GM23338 (cell line): ENCODE results near the gene PDGFRA. TPM values are rescaled to one million over a fixed set of nuclear protein-coding genes. Genes with fewer than 3 reads are reported as not detected.

ENCODE experiments used
- ATAC-seq: fragments of 200-7000 bp; cut with Tn5 transposase; 3 replicates; pipeline ENCODE4 v1.9.1; 2020
- DNase-seq: peaks from one replicate; pipeline ENCODE4 v3.0.0-alpha.2; 2015; ENCODE audit warnings: low spot score
- H2AFZ ChIP-seq: fragments of 200-600 bp; sonication (generic); 2 replicates; pipeline ENCODE4 v1.8.0; 2016; ENCODE audit warnings: antibody characterized with exemption, mild to moderate bottlenecking, moderate library complexity
- H3F3A ChIP-seq: fragments of 200-600 bp; sonication (generic); replicated peaks from 2 replicates; pipeline ENCODE4 v1.8.0; 2017; ENCODE audit warnings: antibody characterized with exemption, mixed run types, low read depth
- H3K27ac ChIP-seq: fragments of 200-600 bp; sonication (generic); 2 replicates; pipeline ENCODE4 v1.6.1; 2016; ENCODE audit warnings: low read depth
- H3K27me3 ChIP-seq: fragments of 200-600 bp; sonication (generic); 2 replicates; pipeline ENCODE4 v1.8.0; 2016; ENCODE audit warnings: mild to moderate bottlenecking, mixed run types, moderate library complexity; ENCODE audit not compliant: insufficient read depth
- H3K36me3 ChIP-seq: fragments of 200-600 bp; sonication (generic); 2 replicates; pipeline ENCODE4 v1.8.0; 2016; ENCODE audit warnings: mild to moderate bottlenecking; ENCODE audit not compliant: insufficient read depth
- H3K4me1 ChIP-seq: fragments of 200-600 bp; sonication (generic); 2 replicates; pipeline ENCODE4 v1.8.0; 2016; ENCODE audit warnings: mild to moderate bottlenecking, moderate library complexity; ENCODE audit not compliant: insufficient read depth
- H3K4me2 ChIP-seq: fragments of 200-600 bp; sonication (generic); 2 replicates; pipeline ENCODE4 v1.7.1; 2017; ENCODE audit warnings: mixed run types
- H3K4me3 ChIP-seq: fragments of 200-600 bp; sonication (generic); 2 replicates; pipeline ENCODE4 v1.6.1; 2016; ENCODE audit warnings: mixed run types
- H3K79me2 ChIP-seq: fragments of 200-600 bp; sonication (generic); replicated peaks from 2 replicates; pipeline ENCODE4 v1.8.0; 2017; ENCODE audit warnings: mild to moderate bottlenecking; ENCODE audit not compliant: insufficient read depth
- H3K9me2 ChIP-seq: fragments of 200-600 bp; sonication (generic); 2 replicates; pipeline ENCODE4 v1.8.0; 2017; ENCODE audit not compliant: insufficient read depth
- H4K20me1 ChIP-seq: fragments of 200-600 bp; sonication (generic); replicated peaks from 2 replicates; pipeline ENCODE4 v1.8.0; 2017; ENCODE audit warnings: mild to moderate bottlenecking; ENCODE audit not compliant: insufficient read depth
- H3K27ac Mint-ChIP-seq: 2 replicates; pipeline ENCODE4 v1.8.0; 2020; ENCODE audit warnings: inconsistent platforms, mild to moderate bottlenecking, moderate library complexity, mixed read lengths
- H3K27me3 Mint-ChIP-seq: 3 replicates; pipeline ENCODE4 v1.8.0; 2022; ENCODE audit warnings: low read depth, mild to moderate bottlenecking, moderate library complexity, mixed read lengths, inconsistent platforms; ENCODE audit not compliant: insufficient read depth, poor library complexity
- H3K36me3 Mint-ChIP-seq: 3 replicates; pipeline ENCODE4 v1.8.0; 2021; ENCODE audit warnings: low read depth, mild to moderate bottlenecking, inconsistent platforms, moderate library complexity, mixed read lengths
- H3K4me1 Mint-ChIP-seq: 3 replicates; pipeline ENCODE4 v1.8.0; 2020; ENCODE audit warnings: mild to moderate bottlenecking, inconsistent platforms, mixed read lengths
- H3K4me3 Mint-ChIP-seq: 3 replicates; pipeline ENCODE4 v1.8.0; 2021; ENCODE audit warnings: moderate library complexity, mild to moderate bottlenecking, inconsistent platforms, mixed read lengths
- H3K9me3 Mint-ChIP-seq: 3 replicates; pipeline ENCODE4 v1.8.0; 2020; ENCODE audit warnings: moderate library complexity, mild to moderate bottlenecking, inconsistent platforms, mixed read lengths
- CREB1 ChIP-seq: fragments of 250-450 bp; sonication (Bioruptor Pico); IDR thresholded peaks from 2 replicates; pipeline ENCODE4 v1.5.0; 2020; ENCODE audit warnings: low read depth, mild to moderate bottlenecking, moderate library complexity
- CTCF ChIP-seq, 2 experiments: fragments of 200-600 bp in 1 of 2; sonication (generic) in 1 of 2; conservative IDR thresholded peaks; 2 replicates each; pipeline versions ENCODE4 v1.5.1 to v1.6.1; 2016 to 2017; ENCODE audit warnings: antibody characterized with exemption in 2 of 2, low read depth in 2 of 2, mild to moderate bottlenecking in 2 of 2, moderate library complexity in 1 of 2
- ETS1 ChIP-seq: IDR thresholded peaks from 2 replicates; pipeline ENCODE4 v1.6.1; 2016; ENCODE audit warnings: antibody characterized with exemption
- EZH2 ChIP-seq: fragments of 200-600 bp; sonication (generic); IDR thresholded peaks from one replicate; pipeline ENCODE4 v1.8.0; 2017; ENCODE audit warnings: antibody characterized with exemption, mild to moderate bottlenecking, low read depth; ENCODE audit not compliant: unreplicated experiment
- EZH2phosphoT487 ChIP-seq: fragments of 200-600 bp; sonication (generic); IDR thresholded peaks from one replicate; pipeline ENCODE4 v1.8.1; 2018; ENCODE audit warnings: antibody characterized with exemption; ENCODE audit not compliant: unreplicated experiment
- JUNB ChIP-seq: IDR thresholded peaks from one replicate; pipeline ENCODE4 v1.6.1; 2016; ENCODE audit warnings: antibody characterized with exemption; ENCODE audit not compliant: unreplicated experiment
- NANOG ChIP-seq: IDR thresholded peaks from 2 replicates; pipeline ENCODE4 v1.6.1; 2016; ENCODE audit warnings: antibody characterized with exemption, borderline replicate concordance
- POLR2AphosphoS5 ChIP-seq: IDR thresholded peaks from 2 replicates; pipeline ENCODE4 v1.6.1; 2016; ENCODE audit warnings: antibody characterized with exemption, low read depth
- STAT1 ChIP-seq: IDR thresholded peaks from one replicate; pipeline ENCODE4 v1.6.1; 2016; ENCODE audit warnings: antibody characterized with exemption; ENCODE audit not compliant: unreplicated experiment
- ZNF114 ChIP-seq: fragments of 250-450 bp; sonication (Bioruptor Pico); IDR thresholded peaks from 2 replicates; pipeline ENCODE4 v1.5.0; 2020; ENCODE audit warnings: mild to moderate bottlenecking, moderate library complexity
- ZNF331 ChIP-seq: fragments of 250-450 bp; sonication (Bioruptor Pico); IDR thresholded peaks from 2 replicates; pipeline ENCODE4 v1.5.0; 2020; ENCODE audit warnings: low read depth, mild to moderate bottlenecking, moderate library complexity
- ZNF462 ChIP-seq: fragments of 250-450 bp; sonication (Bioruptor Pico); IDR thresholded peaks from 2 replicates; pipeline ENCODE4 v1.5.0; 2020; ENCODE audit warnings: mild to moderate bottlenecking, moderate library complexity
- polyA plus RNA-seq: library from polyadenylated mRNA; unstranded; fragments of >200 nt; fragmentation: Nextera tagmentation; extraction: Ambion mirVana; gene quantifications from 2 replicates; pipeline ENCODE4 v1.2.1, GENCODE V29; 2016
- total RNA-seq: library from RNA; depleted of rRNA; stranded (reverse); fragments of >200 nt; shearing (Covaris generic); gene quantifications from 2 replicates; pipeline ENCODE4 v1.2.3, GENCODE V29; 2014
- TF ChIP-seq, protein P1 (sequence below): IDR thresholded peaks from one replicate; pipeline ENCODE4 v1.6.1; 2018; ENCODE audit warnings: antibody characterized with exemption; ENCODE audit not compliant: unreplicated experiment

Gene PDGFRA
- total and polyA plus RNA-seq, 2 experiments from 2014 or later, result 8.0 to 10.8 TPM

DNA sequence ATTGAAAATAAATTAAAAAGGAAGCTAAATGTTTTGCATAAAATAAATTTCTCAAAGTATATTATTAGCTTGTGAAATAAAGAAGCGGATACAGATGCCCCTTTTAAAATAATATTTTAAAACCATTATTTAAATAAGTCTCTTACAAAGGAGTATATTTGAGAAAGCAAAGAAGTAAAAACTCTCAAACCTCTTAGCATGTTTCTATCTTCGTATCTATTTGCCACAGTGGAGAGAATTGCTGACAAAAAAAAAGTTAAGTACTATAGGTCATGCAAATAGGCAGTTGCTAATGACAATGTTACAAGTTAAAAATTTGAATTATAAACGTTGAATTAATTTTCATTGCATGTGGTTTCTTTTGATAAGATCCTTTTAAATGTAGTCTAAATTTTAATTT lies 44.5 kb upstream of the PDGFRA start:
- H3K27ac ChIP-seq, result no peak overlapping the region
- no peaks in the 10 kb centered on the region for H3K4me1 ChIP-seq
- no peak overlapping the region for H3K4me2 ChIP-seq
- no peaks in the 10 kb centered on the region for H3K27me3 ChIP-seq
- no peaks in the 10 kb centered on the region for H3K4me1 Mint-ChIP-seq
- no peaks in the 10 kb centered on the region for H3K36me3 ChIP-seq
- no peak overlapping the region for H3K4me3 Mint-ChIP-seq
- no peaks in the 10 kb centered on the region for H3K27me3 Mint-ChIP-seq
- H2AFZ ChIP-seq, result no peak overlapping the region
- H3K36me3 Mint-ChIP-seq, result no peaks in the 10 kb centered on the region
- H3K9me2 ChIP-seq, result peaks cover 4% of the 10 kb centered on the region; the same call in 1 of the 2 replicates
- no peak for ATAC-seq
- no peaks in the 10 kb centered on the region for H4K20me1 ChIP-seq
- no peaks in the 10 kb centered on the region for H3K79me2 ChIP-seq
- no peaks in the 10 kb centered on the region for H3K9me3 Mint-ChIP-seq
- no peaks in the 10 kb centered on the region for H3F3A ChIP-seq
- no peak overlapping the region for H3K27ac Mint-ChIP-seq
- no peak for TF ChIP-seq NANOG
- no peak for TF ChIP-seq EZH2
- TF ChIP-seq EZH2phosphoT487, result no peak
- no peak for TF ChIP-seq CTCF (conservative IDR thresholded peaks at IDR 0.05; ENCODE audit: low read depth in 2 of 2)
- no peak for TF ChIP-seq POLR2AphosphoS5
- no peak for TF ChIP-seq JUNB
- TF ChIP-seq STAT1, result no peak
- no peak for TF ChIP-seq ZNF462 (CRISPR knock-in tag)
- no peak for TF ChIP-seq ZNF331 (CRISPR knock-in tag)
- no peak for TF ChIP-seq ZNF114
- TF ChIP-seq, protein P1, sequence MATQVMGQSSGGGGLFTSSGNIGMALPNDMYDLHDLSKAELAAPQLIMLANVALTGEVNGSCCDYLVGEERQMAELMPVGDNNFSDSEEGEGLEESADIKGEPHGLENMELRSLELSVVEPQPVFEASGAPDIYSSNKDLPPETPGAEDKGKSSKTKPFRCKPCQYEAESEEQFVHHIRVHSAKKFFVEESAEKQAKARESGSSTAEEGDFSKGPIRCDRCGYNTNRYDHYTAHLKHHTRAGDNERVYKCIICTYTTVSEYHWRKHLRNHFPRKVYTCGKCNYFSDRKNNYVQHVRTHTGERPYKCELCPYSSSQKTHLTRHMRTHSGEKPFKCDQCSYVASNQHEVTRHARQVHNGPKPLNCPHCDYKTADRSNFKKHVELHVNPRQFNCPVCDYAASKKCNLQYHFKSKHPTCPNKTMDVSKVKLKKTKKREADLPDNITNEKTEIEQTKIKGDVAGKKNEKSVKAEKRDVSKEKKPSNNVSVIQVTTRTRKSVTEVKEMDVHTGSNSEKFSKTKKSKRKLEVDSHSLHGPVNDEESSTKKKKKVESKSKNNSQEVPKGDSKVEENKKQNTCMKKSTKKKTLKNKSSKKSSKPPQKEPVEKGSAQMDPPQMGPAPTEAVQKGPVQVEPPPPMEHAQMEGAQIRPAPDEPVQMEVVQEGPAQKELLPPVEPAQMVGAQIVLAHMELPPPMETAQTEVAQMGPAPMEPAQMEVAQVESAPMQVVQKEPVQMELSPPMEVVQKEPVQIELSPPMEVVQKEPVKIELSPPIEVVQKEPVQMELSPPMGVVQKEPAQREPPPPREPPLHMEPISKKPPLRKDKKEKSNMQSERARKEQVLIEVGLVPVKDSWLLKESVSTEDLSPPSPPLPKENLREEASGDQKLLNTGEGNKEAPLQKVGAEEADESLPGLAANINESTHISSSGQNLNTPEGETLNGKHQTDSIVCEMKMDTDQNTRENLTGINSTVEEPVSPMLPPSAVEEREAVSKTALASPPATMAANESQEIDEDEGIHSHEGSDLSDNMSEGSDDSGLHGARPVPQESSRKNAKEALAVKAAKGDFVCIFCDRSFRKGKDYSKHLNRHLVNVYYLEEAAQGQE, result no peak
- no peak for TF ChIP-seq ETS1
- no peak for TF ChIP-seq CREB1
- no peak overlapping the region for H3K4me3 ChIP-seq
- DNase-seq, result no peak
